Esophagus muscularis mucosa (tissue), 4 donors: ENCODE measurements around the gene GYG1. TPM values are rescaled to one million over a fixed set of nuclear protein-coding genes. Genes with fewer than 3 reads are reported as not detected.

Experiments
- DNase-seq: peaks from one replicate; pipeline ENCODE4 v3.0.0-alpha.2; 2017; ENCODE audit errors: extremely low spot score
- H3K27ac ChIP-seq, 4 donors: fragments of 200-600 bp; sonication (generic); replicated peaks in 1 of 4; 1 replicate in 3 of 4; 2 replicates in 1 of 4; pipeline ENCODE4 v1.5.1; 2016 to 2019; ENCODE audit warnings: mild to moderate bottlenecking in 1 of 4
- H3K27me3 ChIP-seq, 4 donors: fragments of 200-600 bp; sonication (generic); one replicate each; pipeline versions ENCODE4 v1.5.1 to v1.6.0; 2016 to 2019
- H3K36me3 ChIP-seq, 4 donors: fragments of 200-600 bp; sonication (generic); one replicate each; pipeline ENCODE4 v1.5.1; 2016 to 2019
- H3K4me1 ChIP-seq, 4 donors: fragments of 200-600 bp; sonication (generic); one replicate each; pipeline ENCODE4 v1.5.1; 2016 to 2019
- H3K4me3 ChIP-seq, 4 donors: fragments of 200-600 bp; sonication (generic); 1 replicate in 2 of 4; 2 replicates in 2 of 4; pipeline ENCODE4 v1.5.1; 2016 to 2019; ENCODE audit warnings: mild to moderate bottlenecking in 4 of 4, moderate library complexity in 1 of 4
- H3K9me3 ChIP-seq, 4 donors: fragments of 200-600 bp; sonication (generic); 1 replicate in 3 of 4; 2 replicates in 1 of 4; pipeline ENCODE4 v1.5.1; 2016 to 2019
- EP300 ChIP-seq: sonication (generic); formaldehyde crosslinking; IDR thresholded peaks from one replicate; pipeline ENCODE4 v1.6.1; 2017; ENCODE audit warnings: antibody characterized with exemption
- POLR2A ChIP-seq: fragments of 450-650 bp; IDR thresholded peaks from one replicate; pipeline ENCODE4 v1.6.1; 2017; ENCODE audit warnings: antibody characterized with exemption, moderate library complexity, mild to moderate bottlenecking, low read depth
- POLR2AphosphoS5 ChIP-seq, 2 donors: sonication (generic); formaldehyde crosslinking; IDR thresholded peaks; one replicate each; pipeline ENCODE4 v1.6.1; 2017; ENCODE audit warnings: antibody characterized with exemption in 2 of 2
- WGBS: methylation state at CpG from one replicate; pipeline ENCODE4 v1.1.5; 2018; 5-methylcytosine and 5-hydroxymethylcytosine counted together
- intact Hi-C: fragments of 100-400 bp; cut with DNase I; formaldehyde crosslinking; loops from one replicate; pipeline ENCODE4 v1.15.1; 2023
- total RNA-seq, 4 donors: library from RNA; depleted of rRNA; stranded (reverse); fragments of >200 nt; gene quantifications; one replicate each; pipeline versions ENCODE4 v1.1.0 to v1.2.1, GENCODE V29; 2016
- TF ChIP-seq, protein P1 (sequence below), 3 experiments: fragments of 200-600 bp in 2 of 3; fragments of 450-650 bp in 1 of 3; sonication (generic) in 2 of 3; IDR thresholded peaks; one replicate each; pipeline ENCODE4 v1.5.1; 2017 to 2019; ENCODE audit warnings: antibody characterized with exemption in 3 of 3, mild to moderate bottlenecking in 2 of 3, moderate library complexity in 1 of 3

Gene GYG1
- total RNA-seq, 4 donors from 2014 or later: 101 to 177 (median 141) TPM

- H3K9me3 ChIP-seq: no peaks in the 10 kb centered on the region
- H3K27me3 ChIP-seq: no peaks in the 10 kb centered on the region
- 69% methylated on average over 2 of the region's 2 CpGs for WGBS
- no peak for TF ChIP-seq EP300
- TF ChIP-seq POLR2A: no peak
- TF ChIP-seq POLR2AphosphoS5 (IDR thresholded peaks at IDR 0.05): no peak
- H3K27ac ChIP-seq: no peak overlapping the region
- H3K36me3 ChIP-seq: peaks cover 0 to 52% (median 33%) of the 10 kb centered on the region in 4 donors
- intact Hi-C loops: no loop called here
- no peak for DNase-seq
- H3K4me1 ChIP-seq: peaks cover 0 to under 1% (median 0%) of the 10 kb centered on the region in 4 donors
- no peak overlapping the region for H3K4me3 ChIP-seq
Observed at GRCh38 chr3:149038322-149038721, 47.0 kb downstream of the GYG1 start.

DNA sequence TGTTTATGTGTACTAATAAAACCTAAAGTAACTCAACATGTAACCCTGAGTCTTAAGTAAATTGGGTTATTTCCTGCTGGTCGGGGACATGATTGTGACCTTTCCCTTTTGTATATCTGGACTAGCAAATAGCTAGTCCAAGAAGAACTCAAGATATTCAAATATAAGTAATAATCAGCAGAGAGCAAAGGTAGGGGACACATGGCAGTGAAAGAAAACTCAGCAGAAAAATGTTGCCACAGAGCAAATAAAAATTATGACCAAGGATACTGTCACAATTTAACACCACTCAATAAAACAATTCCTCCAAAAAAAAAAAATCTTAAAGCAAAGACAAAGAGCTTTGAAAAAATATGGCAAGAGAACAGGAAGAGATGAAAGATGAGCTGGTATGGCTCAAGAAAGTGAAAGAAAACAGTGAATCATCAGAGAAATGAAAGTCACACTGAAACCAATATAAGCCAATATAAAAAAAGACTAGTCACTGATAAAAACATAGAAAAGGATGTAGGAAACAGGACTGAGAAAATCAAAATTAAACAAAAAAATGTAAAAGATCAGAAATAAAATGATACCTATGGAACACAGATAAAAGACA, 51.5 kb downstream of the GYG1 start:
- 67% methylated on average over 1 of the region's 1 CpG for WGBS

GRCh38 chr3:149044339-149045083, 53.2 kb downstream of the GYG1 start:
- Histone ChIP-seq H3K4me3 (no peak overlapping the region), H3K27me3 (no peaks in the 10 kb centered on the region), H3K4me1 (peaks cover 0 to 5% (median 0%) of the 10 kb centered on the region in 4 donors), H3K36me3 (peaks cover 4 to 56% (median 30%) of the 10 kb centered on the region in 4 donors), H3K27ac (no peak overlapping the region), H3K9me3 (no peaks in the 10 kb centered on the region)
- 92% methylated on average over 5 of the region's 5 CpGs for WGBS
- TF ChIP-seq POLR2AphosphoS5 (IDR thresholded peaks at IDR 0.05) (no peak), POLR2A (no peak), EP300 (no peak)
- TF ChIP-seq, protein P1, sequence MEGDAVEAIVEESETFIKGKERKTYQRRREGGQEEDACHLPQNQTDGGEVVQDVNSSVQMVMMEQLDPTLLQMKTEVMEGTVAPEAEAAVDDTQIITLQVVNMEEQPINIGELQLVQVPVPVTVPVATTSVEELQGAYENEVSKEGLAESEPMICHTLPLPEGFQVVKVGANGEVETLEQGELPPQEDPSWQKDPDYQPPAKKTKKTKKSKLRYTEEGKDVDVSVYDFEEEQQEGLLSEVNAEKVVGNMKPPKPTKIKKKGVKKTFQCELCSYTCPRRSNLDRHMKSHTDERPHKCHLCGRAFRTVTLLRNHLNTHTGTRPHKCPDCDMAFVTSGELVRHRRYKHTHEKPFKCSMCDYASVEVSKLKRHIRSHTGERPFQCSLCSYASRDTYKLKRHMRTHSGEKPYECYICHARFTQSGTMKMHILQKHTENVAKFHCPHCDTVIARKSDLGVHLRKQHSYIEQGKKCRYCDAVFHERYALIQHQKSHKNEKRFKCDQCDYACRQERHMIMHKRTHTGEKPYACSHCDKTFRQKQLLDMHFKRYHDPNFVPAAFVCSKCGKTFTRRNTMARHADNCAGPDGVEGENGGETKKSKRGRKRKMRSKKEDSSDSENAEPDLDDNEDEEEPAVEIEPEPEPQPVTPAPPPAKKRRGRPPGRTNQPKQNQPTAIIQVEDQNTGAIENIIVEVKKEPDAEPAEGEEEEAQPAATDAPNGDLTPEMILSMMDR (IDR thresholded peaks at IDR 0.05): no peak
- intact Hi-C loops: no loop called here
- no peak for DNase-seq

More for the DNA sequence above, 51.5 kb downstream of the GYG1 start:
- no peaks in the 10 kb centered on the region for H3K27me3 ChIP-seq
- H3K36me3 ChIP-seq: peaks cover 7 to 58% (median 36%) of the 10 kb centered on the region in 4 donors
- no peak overlapping the region for H3K27ac ChIP-seq
- H3K4me1 ChIP-seq: peaks cover 0 to 5% (median 0%) of the 10 kb centered on the region in 4 donors
- intact Hi-C loops: no loop called here
- H3K4me3 ChIP-seq: no peak overlapping the region
- no peak for DNase-seq
- TF ChIP-seq, protein P1 (IDR thresholded peaks at IDR 0.05): no peak
- TF ChIP-seq POLR2AphosphoS5 (IDR thresholded peaks at IDR 0.05) (no peak), POLR2A (no peak), EP300 (no peak)
- no peaks in the 10 kb centered on the region for H3K9me3 ChIP-seq

GRCh38 chr3:149055575-149055974, 64.2 kb downstream of the GYG1 start:
- no peak for DNase-seq
- no peaks in the 10 kb centered on the region for H3K9me3 ChIP-seq
- WGBS: 83% methylated on average over 3 of the region's 3 CpGs
- intact Hi-C loops: no loop called here
- H3K36me3 ChIP-seq: peaks cover 0 to 84% (median 40%) of the 10 kb centered on the region in 4 donors
- TF ChIP-seq POLR2AphosphoS5 (IDR thresholded peaks at IDR 0.05): no peak
- no peak for TF ChIP-seq POLR2A
- TF ChIP-seq EP300: no peak
- TF ChIP-seq, protein P1 (IDR thresholded peaks at IDR 0.05): no peak
- H3K4me1 ChIP-seq: no peaks in the 10 kb centered on the region
- no peak overlapping the region for H3K27ac ChIP-seq
- H3K4me3 ChIP-seq: no peak overlapping the region
- no peaks in the 10 kb centered on the region for H3K27me3 ChIP-seq

- H3K27me3 ChIP-seq: no peaks in the 10 kb centered on the region
- no peak overlapping the region for H3K4me3 ChIP-seq
- intact Hi-C loops: no loop called here
- H3K27ac ChIP-seq: no peak overlapping the region
- DNase-seq: no peak
- TF ChIP-seq POLR2AphosphoS5 (IDR thresholded peaks at IDR 0.05): no peak
- no peak for TF ChIP-seq EP300
- TF ChIP-seq, protein P1 (IDR thresholded peaks at IDR 0.05): no peak
- no peak for TF ChIP-seq POLR2A
- peaks cover 6 to 86% (median 45%) of the 10 kb centered on the region in 4 donors for H3K36me3 ChIP-seq
- no peaks in the 10 kb centered on the region for H3K9me3 ChIP-seq
- H3K4me1 ChIP-seq: no peaks in the 10 kb centered on the region
- WGBS: 95% methylated on average over 1 of the region's 1 CpG
Observed at GRCh38 chr3:149058198-149058597, 66.9 kb downstream of the GYG1 start.
